ENCODE results near the gene ITSN2.
"Not testable (repeated sequence)": the region's sequence is repeated elsewhere in the genome, so short reads cannot be mapped to it uniquely, and the experiment has no call there.

The ITSN2 gene

DNA sequence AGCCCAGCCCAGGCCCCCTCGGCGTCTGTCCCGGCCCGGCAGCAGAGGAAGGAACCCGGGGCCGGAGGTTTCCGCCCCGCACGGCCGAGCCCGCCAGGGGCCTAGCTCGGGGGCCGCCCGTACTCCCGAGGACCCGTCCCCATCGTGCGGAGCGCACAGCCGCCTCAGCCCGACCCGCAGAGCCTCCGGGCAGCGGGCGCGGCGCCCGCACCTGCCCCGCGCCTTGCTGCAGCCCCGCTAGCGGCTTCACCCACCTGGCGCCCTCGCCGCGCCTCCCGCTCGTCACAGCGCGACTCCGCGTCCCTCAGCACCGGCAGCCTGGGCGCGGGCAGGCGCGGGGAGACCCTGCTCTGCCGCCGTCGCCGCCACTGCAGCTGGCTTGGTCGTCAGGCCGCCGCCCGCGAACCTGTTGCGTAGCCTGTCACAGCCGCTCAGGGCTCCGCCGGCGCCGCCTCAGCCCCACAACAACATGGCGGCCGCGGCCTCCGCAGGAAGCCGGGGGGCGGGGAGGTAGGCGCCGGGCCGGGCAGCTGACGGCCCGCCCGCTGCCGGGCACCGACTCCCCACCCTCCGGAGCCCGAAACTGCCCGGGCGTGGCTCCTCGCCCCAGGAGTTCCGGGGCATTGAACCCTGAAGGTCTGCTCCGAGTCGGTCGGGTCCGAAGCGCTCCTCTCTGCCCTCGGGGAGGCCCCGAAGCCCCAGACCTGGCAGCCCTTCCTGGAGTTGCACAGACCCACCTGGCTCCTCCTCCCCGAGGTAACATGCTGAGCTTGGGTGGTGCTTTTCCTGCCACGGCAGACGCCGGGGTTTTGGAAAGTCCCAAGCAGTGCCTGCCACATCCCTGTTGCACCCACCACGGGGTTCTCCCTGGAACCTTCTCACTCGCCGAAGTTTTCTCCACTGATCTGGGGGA is at the start of gene ITSN2:
TSS of gene ITSN2 (minus strand) at position 487 of the 913 bp plus-strand sequence. CDS start 32,454 bp downstream, outside the sequence.
- peak; percentile 68 for DNase-seq (ENCODE audit: low read depth)

DNA sequence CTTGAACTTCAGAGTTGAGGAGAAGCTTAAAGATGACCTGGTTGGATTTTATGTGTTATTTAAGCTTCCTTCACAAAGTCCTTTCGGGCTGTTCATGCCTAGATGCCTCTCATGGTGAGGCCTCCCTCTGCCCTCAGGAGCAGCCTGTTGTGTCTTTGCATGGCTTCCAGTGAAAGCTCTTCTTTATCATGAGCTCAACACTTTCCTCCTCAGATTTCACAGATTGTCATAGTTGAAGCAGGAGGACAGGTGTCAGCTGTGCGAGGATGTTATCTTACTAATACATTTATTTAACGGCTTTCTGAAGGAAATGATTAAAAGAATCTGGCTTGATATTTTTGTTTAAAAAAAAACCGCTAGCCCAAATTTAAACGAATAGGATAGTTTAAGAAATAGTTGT is 48.8 kb upstream of the ITSN2 start:
- no peak for DNase-seq (ENCODE audit: low read depth)

- not testable (repeated sequence) for DNase-seq (ENCODE audit: low read depth)
Measured at GRCh38 chr2:24408704-24409103, 48.4 kb upstream of the ITSN2 start.

DNA sequence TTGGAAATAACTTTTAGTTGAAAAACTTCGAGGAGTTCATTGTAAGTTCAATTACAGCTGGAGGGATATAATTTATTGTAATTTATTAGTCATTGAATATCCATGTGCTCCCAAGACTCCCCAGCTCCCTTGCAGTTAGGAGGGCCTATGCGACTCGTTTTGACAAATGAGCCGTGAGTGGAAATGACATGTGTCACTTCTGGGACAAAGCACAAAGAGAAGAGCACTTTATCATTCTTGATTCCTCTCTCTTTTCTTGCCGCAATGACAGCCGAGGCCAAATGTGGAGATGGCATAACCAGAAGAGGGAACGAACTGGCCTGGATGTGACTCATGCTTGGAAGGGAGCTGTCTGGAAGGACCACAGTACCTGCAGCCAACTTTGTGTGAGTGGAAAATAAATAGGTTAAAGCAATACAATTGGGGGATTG is 44.2 kb upstream of the ITSN2 start:
- no peak for DNase-seq (ENCODE audit: low read depth)

DNA sequence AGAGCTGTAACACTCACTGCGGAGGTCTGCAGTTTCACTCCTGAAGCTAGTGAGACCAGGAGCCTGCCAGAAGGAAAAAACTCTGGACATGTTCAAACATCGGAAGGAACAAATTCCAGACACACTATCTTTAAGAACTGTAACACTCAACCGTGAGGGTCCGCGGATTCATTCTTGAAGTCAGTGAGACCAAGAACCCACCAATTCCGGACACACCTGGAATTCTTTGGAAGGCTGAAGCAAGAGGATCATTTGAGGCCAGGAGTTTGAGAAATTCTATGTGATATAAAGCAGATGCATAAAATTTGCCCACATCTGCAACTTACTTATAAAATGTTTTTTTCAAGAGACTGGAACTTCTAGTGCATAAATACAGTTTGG is 43.5 kb upstream of the ITSN2 start:
- no peak for DNase-seq (ENCODE audit: low read depth)

DNA sequence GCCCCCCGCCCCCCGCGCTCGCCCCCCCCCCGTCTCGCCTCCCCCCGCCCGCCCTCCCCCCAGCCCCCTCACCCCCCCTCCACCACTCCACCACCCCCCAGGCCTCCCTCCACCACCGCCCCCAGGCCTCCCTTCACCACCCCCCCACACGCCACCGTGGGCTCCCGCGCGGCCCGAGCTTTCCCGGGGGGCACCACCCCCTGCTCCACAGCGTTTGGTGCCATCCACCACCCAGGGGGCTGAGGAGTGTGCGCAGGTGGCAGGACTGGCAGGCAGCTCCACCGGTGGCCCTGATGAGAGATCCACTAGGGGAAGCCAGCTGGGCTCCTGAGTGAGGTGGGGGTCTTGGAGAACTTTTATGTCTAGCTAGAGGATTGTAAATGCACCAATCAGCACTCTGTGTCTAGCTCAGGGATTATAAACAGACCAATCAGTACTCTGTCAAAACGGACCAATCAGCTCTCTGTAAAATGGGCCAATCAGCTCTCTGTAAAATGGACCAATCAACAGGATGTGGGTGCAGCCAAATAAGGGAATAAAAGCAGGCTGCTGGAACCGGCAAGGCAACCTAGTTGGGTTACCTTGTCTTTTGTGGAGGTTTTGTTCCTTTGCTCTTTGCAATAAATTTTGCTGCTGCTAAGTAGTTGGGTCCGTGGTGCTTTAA is 43.0 kb upstream of the ITSN2 start:
- DNase-seq (ENCODE audit: low read depth): no peak

- no peak for DNase-seq (ENCODE audit: low read depth)
Measured at GRCh38 chr2:24402242-24403097, 42.1 kb upstream of the ITSN2 start.

- no peak for DNase-seq (ENCODE audit: low read depth)
Measured at GRCh38 chr2:24400207-24400907, 40.0 kb upstream of the ITSN2 start.

DNA sequence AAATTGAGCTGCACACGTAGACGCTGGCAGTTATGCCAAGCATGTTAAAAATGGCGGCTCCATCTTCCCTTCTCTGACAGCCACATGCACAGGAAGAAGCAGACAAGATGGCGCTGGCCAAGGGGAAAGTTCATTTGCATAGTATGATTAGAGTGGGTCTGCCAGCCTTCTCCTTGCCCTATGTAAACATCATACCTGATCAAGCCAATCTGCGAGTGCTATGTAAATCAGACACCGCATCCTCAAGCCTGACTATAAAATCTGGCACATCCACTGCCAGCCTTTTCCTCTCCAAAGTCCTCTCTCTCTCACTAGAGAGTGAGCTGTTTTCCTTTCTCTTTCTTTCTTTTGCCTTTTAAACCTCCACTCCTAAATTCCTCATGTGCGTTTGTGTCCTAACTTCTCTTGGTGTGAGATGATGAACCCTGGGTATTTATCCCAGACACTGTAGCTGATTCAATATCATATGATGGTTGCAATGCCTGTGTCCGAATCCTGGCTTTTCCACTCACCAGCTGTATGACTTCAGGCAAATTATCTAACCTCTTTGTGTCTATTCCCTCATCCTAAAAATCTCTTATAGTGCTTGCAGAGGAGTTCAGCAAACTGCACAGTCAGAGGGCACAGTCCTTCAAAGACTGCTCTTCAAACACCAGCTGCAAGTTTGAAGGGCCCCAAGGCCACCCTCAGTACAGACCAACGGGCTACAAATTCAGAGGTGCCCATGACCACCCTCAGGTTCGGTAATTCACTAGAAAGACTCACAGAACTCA is 39.3 kb upstream of the ITSN2 start:
- DNase-seq (ENCODE audit: low read depth): no peak

DNA sequence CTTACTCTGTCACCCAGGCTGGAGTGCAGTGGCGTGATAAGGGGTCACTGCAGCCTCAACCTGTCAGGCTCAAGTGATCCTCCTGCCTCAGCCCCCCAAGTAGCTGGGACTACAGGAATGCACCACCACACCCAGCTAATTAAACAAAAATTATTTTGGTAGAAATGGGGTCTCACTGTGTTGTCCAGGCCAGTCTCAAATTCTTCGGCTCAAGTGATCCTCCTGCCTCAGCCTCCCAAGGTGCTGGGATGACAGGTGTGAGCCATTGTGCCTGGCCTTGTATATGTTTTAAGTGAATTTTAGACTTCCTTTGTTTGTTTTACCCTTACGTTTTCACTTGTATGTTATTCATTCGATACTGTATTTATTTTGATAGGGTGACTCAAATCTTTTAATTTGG is 34.7 kb upstream of the ITSN2 start:
- no peak for DNase-seq (ENCODE audit: low read depth)

DNA sequence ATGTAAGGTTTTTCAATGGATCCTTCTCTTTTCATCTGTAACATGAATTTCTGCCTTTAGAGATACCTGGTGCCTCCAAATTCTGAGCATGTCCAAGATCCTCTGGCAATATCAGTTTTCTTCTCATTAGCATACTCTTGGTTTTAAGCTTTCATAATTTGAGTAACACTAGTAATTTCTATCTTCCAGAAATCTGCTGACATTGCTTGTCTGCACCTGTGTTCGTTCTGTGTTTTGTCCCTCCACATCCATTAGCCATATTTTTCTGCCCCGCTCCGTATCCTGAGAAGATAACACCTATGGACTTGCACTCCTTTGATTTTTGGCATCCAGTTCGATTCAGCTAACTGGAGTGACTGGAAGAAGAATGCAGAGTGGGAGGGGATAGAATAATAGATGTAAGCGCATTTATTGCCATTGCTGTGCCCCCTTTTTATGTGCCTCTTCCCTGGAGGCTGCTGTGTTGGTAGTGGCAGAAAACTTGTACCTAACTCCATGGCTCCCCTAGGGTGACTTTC is 32.3 kb upstream of the ITSN2 start:
- no peak for DNase-seq (ENCODE audit: low read depth)

DNA sequence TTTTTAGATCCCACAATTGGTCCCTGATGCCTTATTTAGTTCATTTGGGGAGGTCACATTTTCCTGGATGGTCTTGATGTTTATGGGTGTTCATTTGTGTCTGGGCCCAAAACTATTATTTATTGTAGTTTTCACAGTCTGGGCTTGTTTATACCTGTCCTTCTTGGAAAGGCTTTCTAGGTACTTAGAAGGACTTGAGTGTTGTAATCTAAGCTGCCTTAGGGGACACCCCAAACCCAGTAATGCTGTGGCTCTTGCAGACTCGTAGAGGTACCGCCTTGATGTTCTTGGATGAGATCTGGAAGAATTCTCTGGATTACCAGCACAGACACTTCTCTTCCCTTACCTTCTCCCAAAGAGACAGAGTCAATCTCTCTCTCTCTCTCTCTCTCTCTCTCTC is 25.0 kb upstream of the ITSN2 start:
- DNase-seq (ENCODE audit: low read depth): no peak

GRCh38 chr2:24382363-24383073 is 22.2 kb upstream of the ITSN2 start:
- DNase-seq (ENCODE audit: low read depth): peak; percentile 34

DNA sequence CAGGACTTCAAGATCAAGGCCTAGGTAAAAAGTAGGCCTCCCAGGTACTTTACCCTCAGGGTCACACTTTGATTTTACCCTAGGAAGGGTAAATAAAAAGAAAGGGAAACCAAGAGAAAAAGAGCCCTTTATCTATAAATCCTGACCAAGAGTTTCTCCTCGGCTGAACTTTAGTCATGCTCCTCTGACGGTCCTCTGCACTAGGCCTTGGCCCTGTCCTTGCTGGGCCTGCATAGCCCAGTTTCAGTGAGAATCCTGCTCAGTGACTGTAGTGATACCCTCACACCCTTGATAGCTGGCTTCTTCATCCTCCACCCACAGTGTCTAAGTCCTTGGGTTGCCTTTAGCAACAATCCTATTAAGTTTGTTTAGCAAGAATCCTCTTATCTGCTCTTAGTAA is 20.5 kb upstream of the ITSN2 start:
- DNase-seq (ENCODE audit: low read depth): no peak

DNA sequence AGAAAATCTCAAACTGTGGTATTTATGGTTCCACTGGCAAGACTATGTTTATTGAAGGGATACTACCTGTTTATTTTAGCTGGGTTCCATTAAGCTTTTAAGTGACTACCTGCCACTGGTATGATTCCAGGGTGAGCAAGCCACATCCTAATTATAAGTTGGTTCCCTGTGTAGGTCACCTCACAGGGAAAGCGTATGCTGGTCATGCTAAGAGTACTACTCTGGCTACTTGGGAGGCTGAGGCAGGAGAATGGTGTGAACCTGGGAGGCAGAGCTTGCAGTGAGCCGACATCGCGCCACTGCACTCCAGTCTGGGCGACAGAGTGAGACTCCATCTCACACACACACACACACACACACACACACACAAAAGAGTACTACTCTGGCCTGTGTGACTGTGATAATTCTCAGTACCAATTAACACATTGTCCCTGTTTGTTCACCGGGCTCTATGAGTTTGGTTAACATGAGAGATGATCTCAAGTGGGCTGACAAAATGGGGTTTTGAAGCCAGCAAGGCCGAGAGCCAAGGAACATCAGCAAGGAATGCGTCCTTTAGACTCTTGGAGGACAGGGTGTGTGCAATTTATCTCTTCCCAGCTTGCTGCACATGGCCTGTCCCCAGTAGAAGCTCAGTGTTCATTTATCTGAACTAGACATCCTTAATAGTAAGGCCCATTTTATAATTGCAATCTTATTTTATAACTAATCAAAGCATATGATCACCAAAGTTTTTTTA is 15.2 kb upstream of the ITSN2 start:
- DNase-seq (ENCODE audit: low read depth): no peak

- no peak for DNase-seq (ENCODE audit: low read depth)
Measured at GRCh38 chr2:24374301-24374700, 14.0 kb upstream of the ITSN2 start.

GRCh38 chr2:24372033-24372432 is 11.7 kb upstream of the ITSN2 start:
- no peak for DNase-seq (ENCODE audit: low read depth)

DNA sequence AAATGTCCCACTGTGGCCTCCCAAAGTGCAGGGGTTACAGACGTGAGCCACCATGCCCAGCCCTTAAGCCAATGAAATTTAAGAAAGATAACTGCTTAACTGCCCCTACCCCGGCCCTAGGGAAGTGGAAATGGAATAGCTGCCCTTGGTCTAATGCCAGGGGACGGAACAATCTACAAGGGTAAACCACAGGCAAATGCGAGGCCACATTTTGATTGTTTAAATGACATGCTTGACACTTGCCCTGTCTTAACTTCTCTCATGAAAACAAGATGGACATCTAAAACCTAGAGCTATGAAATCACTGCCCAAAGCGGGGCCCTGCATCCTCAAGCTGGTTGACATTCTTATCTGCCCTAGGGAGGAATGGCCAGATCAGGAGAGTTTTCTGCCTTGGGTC is 5.5 kb upstream of the ITSN2 start:
- no peak for DNase-seq (ENCODE audit: low read depth)

DNA sequence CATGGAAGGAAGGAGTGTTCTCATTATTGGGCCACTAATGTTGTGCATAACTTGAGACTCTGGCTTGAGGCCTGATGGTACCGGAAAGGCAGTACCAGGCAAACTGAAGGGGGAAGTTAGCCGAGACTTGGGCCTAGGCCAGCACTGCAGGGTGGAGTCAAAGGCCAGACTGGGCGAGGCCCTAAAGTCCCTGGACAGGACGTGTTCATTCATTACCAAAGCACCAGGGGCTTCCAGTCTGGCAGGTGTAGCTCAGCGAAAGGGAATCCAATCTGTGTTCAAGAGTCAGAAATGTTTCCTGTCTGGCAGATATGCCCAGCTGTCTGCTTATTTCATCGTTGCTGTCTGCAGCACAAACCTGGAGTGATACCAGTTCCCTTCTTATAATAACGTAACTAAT is 4.7 kb upstream of the ITSN2 start:
- no peak for DNase-seq (ENCODE audit: low read depth)
